OCI-LY7 (cell line): ENCODE data around the gene LIN9. TPM values are rescaled to one million over a fixed set of nuclear protein-coding genes. Genes with fewer than 3 reads are reported as not detected.

Experiments
- BruUV-seq: library from RNA; stranded (reverse); fragments of 400-500 nt; replicated peaks from 2 replicates; lab custom pipeline; 2021; lab: Mats Ljungman, UMichigan
- CTCF ChIA-PET: fragments of 300-600 bp; sonication (Branson Sonifier 250); formaldehyde crosslinking; loops from one replicate; lab custom pipeline; 2022; ENCODE audit warnings: antibody characterized with exemption; ENCODE audit not compliant: unreplicated experiment; lab: Charles Lee
- POLR2A ChIA-PET: fragments of 300-600 bp; sonication (Branson Sonifier 250); formaldehyde crosslinking; loops from one replicate; lab custom pipeline; 2022; ENCODE audit warnings: antibody characterized with exemption; lab: Charles Lee
- DNase-seq: peaks from one replicate; pipeline ENCODE4 v3.0.0-alpha.2; 2015; ENCODE audit warnings: low spot score
- H2AFZ ChIP-seq: fragments of 200-600 bp; sonication (generic), shearing (Covaris generic); 2 replicates; pipeline ENCODE4 v1.6.1; 2014; ENCODE audit warnings: mild to moderate bottlenecking, antibody characterized with exemption, low read length, moderate library complexity
- H3K27ac ChIP-seq: fragments of 200-600 bp; sonication (generic); 2 replicates; pipeline ENCODE4 v1.5.1; 2014; ENCODE audit warnings: mixed run types, low read depth, mild to moderate bottlenecking, moderate library complexity, low read length, inconsistent platforms; ENCODE audit not compliant: poor library complexity, severe bottlenecking
- H3K36me3 ChIP-seq: fragments of 200-600 bp; sonication (generic); 2 replicates; pipeline ENCODE4 v1.6.1; 2014; ENCODE audit warnings: mild to moderate bottlenecking, antibody characterized with exemption, low read length, moderate library complexity, mixed read lengths; ENCODE audit not compliant: insufficient read depth
- H3K4me1 ChIP-seq: fragments of 200-600 bp; sonication (generic); 2 replicates; pipeline ENCODE4 v1.5.1; 2014; ENCODE audit warnings: mild to moderate bottlenecking, low read length; ENCODE audit not compliant: insufficient read depth, poor library complexity, severe bottlenecking
- H3K4me2 ChIP-seq: fragments of 200-600 bp; sonication (generic); 2 replicates; pipeline ENCODE4 v1.6.1; 2014; ENCODE audit warnings: mild to moderate bottlenecking, low read length
- H3K4me3 ChIP-seq: fragments of 200-600 bp; sonication (generic); 2 replicates; pipeline ENCODE4 v1.5.1; 2014; ENCODE audit warnings: mild to moderate bottlenecking, low read depth, low read length; ENCODE audit not compliant: poor library complexity, severe bottlenecking
- H3K79me2 ChIP-seq: fragments of 200-600 bp; sonication (generic); 2 replicates; pipeline ENCODE4 v1.6.1; 2016; ENCODE audit warnings: low read depth, mild to moderate bottlenecking, low read length, moderate library complexity, mixed read lengths; ENCODE audit not compliant: insufficient read depth
- H3K9me2 ChIP-seq: fragments of 200-600 bp; sonication (generic); 2 replicates; pipeline ENCODE4 v1.6.1; 2016; ENCODE audit warnings: mild to moderate bottlenecking, low read length, mixed read lengths; ENCODE audit not compliant: insufficient read depth
- H3K9me3 ChIP-seq: fragments of 200-600 bp; sonication (generic); 2 replicates; pipeline ENCODE4 v1.6.1; 2014; ENCODE audit warnings: mild to moderate bottlenecking, mixed run types, low read length, mixed read lengths
- H4K20me1 ChIP-seq: fragments of 200-600 bp; sonication (generic); 2 replicates; pipeline ENCODE4 v1.6.1; 2014; ENCODE audit warnings: mild to moderate bottlenecking, antibody characterized with exemption, low read length, moderate library complexity, mixed read lengths; ENCODE audit not compliant: insufficient read depth
- EZH2phosphoT487 ChIP-seq: fragments of 200-600 bp; sonication (generic); IDR thresholded peaks from 2 replicates; pipeline ENCODE4 v1.6.1; 2018; ENCODE audit warnings: low read depth, borderline replicate concordance, mild to moderate bottlenecking, mixed run types, antibody characterized with exemption, low read length, moderate library complexity, mixed read lengths
- intact Hi-C: fragments of 100-400 bp; cut with micrococcal nuclease; formaldehyde crosslinking; loops from one replicate; pipeline ENCODE4 v1.10.0; 2022; ENCODE audit not compliant: unreplicated experiment
- total RNA-seq, 2 experiments: library from RNA; depleted of rRNA in 1 of 2; stranded (reverse); fragments of >200 nt in 1 of 2; shearing (Covaris generic) in 1 of 2; gene quantifications; 2 replicates each; pipeline ENCODE4 v1.2.3, GENCODE V29; 2014 to 2022
- TF ChIP-seq, protein P1 (sequence below): fragments of 200-600 bp; sonication (generic); conservative IDR thresholded peaks from 2 replicates; pipeline ENCODE4 v1.5.1; 2014; ENCODE audit warnings: mild to moderate bottlenecking, antibody characterized with exemption, low read length, moderate library complexity, mixed read lengths

Gene LIN9
- total RNA-seq, 2 experiments from 2014 or later = 19.7 to 20.1 TPM

DNA sequence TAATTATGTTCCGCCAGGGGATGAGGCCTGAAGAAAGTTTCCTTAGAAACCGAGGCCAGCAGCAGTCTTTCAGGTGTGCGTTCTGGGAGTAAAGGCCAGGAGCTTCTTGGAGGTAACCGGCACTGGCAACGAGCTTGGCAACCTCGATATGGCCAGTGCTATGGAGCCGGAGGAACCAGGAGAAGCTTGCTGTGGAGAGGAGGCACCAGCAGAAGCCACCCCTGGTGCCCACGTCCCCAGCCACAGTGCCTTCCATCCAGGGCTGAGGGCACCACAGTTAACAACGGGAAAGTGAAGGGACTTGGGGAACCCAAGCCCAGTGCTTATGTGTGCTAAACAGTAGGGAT is 41.5 kb upstream of the LIN9 start:
- DNase-seq = no peak
- Histone ChIP-seq H4K20me1 (no peaks in the 10 kb centered on the region), H3K4me1 (peaks cover 90% of the 10 kb centered on the region), H3K79me2 (no peaks in the 10 kb centered on the region; the same call in 1 of the 2 replicates), H3K27ac (peak overlapping the region; percentile 98), H3K4me3 (peak overlapping the region; percentile 57), H3K36me3 (peaks cover 4% of the 10 kb centered on the region; the same call in 1 of the 2 replicates), H3K9me2 (no peaks in the 10 kb centered on the region), H3K9me3 (no peaks in the 10 kb centered on the region), H2AFZ (peak overlapping the region; percentile 75; the same call in 1 of the 2 replicates), H3K4me2 (peak overlapping the region; percentile 84)
- ChIA-PET POLR2A (interaction anchor here (0.9 to 2.3 kb wide), 8 partner anchors 19 to 223 kb away, joined by 3 to 11 read pairs (median 4); partner anchors contain the start of genes LIN9 and PARP1), CTCF (interaction anchor here (0.6 kb wide), 1 partner anchor 158 kb away, joined by 3 read pairs; no protein-coding TSS in a partner anchor)
- TSS peak; percentile 80 for BruUV-seq
- intact Hi-C loops = no loop called here
- no peak for TF ChIP-seq EZH2phosphoT487
- TF ChIP-seq, protein P1, sequence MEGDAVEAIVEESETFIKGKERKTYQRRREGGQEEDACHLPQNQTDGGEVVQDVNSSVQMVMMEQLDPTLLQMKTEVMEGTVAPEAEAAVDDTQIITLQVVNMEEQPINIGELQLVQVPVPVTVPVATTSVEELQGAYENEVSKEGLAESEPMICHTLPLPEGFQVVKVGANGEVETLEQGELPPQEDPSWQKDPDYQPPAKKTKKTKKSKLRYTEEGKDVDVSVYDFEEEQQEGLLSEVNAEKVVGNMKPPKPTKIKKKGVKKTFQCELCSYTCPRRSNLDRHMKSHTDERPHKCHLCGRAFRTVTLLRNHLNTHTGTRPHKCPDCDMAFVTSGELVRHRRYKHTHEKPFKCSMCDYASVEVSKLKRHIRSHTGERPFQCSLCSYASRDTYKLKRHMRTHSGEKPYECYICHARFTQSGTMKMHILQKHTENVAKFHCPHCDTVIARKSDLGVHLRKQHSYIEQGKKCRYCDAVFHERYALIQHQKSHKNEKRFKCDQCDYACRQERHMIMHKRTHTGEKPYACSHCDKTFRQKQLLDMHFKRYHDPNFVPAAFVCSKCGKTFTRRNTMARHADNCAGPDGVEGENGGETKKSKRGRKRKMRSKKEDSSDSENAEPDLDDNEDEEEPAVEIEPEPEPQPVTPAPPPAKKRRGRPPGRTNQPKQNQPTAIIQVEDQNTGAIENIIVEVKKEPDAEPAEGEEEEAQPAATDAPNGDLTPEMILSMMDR = no peak

DNA sequence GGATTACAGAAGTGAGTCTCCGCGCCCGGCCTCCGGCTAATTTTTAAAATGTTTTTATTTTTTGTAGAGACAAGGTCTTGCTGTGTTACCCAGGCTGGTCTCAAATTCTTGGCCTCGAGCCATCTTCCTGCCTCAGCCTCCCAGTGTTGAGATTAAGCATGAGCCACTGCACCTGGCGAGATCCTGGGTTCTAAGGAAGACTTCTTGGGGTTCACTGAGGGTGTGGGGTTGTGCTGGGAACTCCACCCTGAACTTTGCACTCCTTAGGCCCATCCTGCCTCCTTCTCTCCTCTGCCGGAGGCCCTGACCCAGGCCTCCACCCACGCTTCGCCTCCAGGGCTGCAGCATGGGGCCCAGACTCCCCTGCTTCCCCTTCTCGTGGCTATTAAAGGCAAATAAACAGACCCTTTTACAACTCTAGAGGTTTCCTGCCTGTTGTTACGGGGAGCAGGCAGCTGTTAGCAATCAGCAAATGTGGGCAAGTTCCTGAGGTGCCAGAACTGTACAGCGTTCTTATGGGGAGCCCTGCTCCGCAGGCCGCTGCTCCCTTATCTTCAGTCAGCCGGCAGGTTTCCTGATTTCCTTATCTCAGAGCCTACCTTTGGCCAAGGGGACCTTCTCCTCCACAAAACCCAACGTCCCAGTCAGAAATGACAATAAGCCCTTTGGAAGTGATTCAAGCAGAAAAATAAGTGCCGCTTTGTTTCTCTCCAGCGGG is 41.0 kb upstream of the LIN9 start:
- H3K9me3 ChIP-seq = no peaks in the 10 kb centered on the region; the same call in 1 of the 2 replicates
- peak; percentile 85 for DNase-seq
- no peaks in the 10 kb centered on the region for H3K9me2 ChIP-seq
- peak overlapping the region; percentile 75; the same call in 1 of the 2 replicates for H2AFZ ChIP-seq
- TF ChIP-seq, protein P1 = no peak
- no peak for TF ChIP-seq EZH2phosphoT487
- CTCF ChIA-PET = interaction anchor here (0.6 kb wide), 1 partner anchor 158 kb away, joined by 3 read pairs; no protein-coding TSS in a partner anchor
- POLR2A ChIA-PET = interaction anchor here (0.6 to 2.3 kb wide), 13 partner anchors 17 to 1851 kb away, joined by 3 to 11 read pairs (median 4); partner anchors contain the start of genes LIN9 and PARP1
- H4K20me1 ChIP-seq = no peaks in the 10 kb centered on the region
- no peaks in the 10 kb centered on the region; the same call in 1 of the 2 replicates for H3K79me2 ChIP-seq
- no peaks in the 10 kb centered on the region; the same call in 1 of the 2 replicates for H3K36me3 ChIP-seq
- H3K4me2 ChIP-seq = peak overlapping the region; percentile 84
- peak overlapping the region; percentile 57 for H3K4me3 ChIP-seq
- H3K4me1 ChIP-seq = peaks cover 89% of the 10 kb centered on the region
- no TSS peak for BruUV-seq
- H3K27ac ChIP-seq = peak overlapping the region; percentile 98
- intact Hi-C loops = loop anchor here (1.0 kb wide), 3 partner anchors 20 to 222 kb away; no protein-coding TSS in a partner anchor
